ENCODE data around the gene OGT. TPM values are rescaled to one million over a fixed set of nuclear protein-coding genes. Genes with fewer than 3 reads are reported as not detected.
"Not testable (repeated sequence)": the region's sequence is repeated elsewhere in the genome, so short reads cannot be mapped to it uniquely, and the experiment has no call there.

The OGT gene
- total RNA-seq, 1 donor, result 159 TPM

GRCh38 chrX:71547339-71547738 lies 14.4 kb downstream of the OGT start:
- DNase-seq (ENCODE audit: low read depth), result no peak
- no peak for TF ChIP-seq CTCF (IDR thresholded peaks at IDR 0.05; ENCODE audit: insufficient read depth, low read depth, low read length)
- H3K4me3 ChIP-seq (ENCODE audit: low read depth, low read length), result no peak overlapping the region

DNA sequence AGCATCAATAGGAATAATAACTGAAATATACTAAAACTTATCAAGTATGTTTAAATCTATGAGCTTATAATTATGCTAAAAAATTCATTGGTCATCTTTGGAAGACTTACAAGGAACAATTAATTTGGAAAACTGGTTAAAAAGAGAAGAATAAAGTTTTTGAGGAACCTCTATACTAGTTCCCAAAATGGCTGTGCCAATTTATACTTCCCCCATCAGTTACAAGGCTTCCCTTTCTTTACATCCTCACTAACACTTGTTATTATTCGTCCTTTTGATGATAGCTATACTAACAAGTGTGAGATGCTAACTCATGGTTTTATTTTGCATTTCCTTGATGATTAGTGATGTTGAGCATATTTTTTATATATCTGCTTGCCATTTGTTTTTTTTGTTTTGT lies 17.1 kb downstream of the OGT start:
- no peak for TF ChIP-seq CTCF (IDR thresholded peaks at IDR 0.05; ENCODE audit: insufficient read depth, low read depth, low read length)
- no peak overlapping the region for H3K4me3 ChIP-seq (ENCODE audit: low read depth, low read length)

GRCh38 chrX:71550578-71550977 lies 17.7 kb downstream of the OGT start:
- DNase-seq (ENCODE audit: low read depth), result peak; percentile 15
- no peak for TF ChIP-seq CTCF (IDR thresholded peaks at IDR 0.05; ENCODE audit: insufficient read depth, low read depth, low read length)
- H3K4me3 ChIP-seq (ENCODE audit: low read depth, low read length), result no peak overlapping the region

More for the DNA sequence above, 17.1 kb downstream of the OGT start:
- DNase-seq (ENCODE audit: low read depth), result no peak

GRCh38 chrX:71556036-71556435 lies 23.1 kb downstream of the OGT start:
- DNase-seq (ENCODE audit: low read depth), result no peak
- no peak for TF ChIP-seq CTCF (IDR thresholded peaks at IDR 0.05; ENCODE audit: insufficient read depth, low read depth, low read length)
- no peak overlapping the region for H3K4me3 ChIP-seq (ENCODE audit: low read depth, low read length)

- no peak for DNase-seq (ENCODE audit: low read depth)
- no peak for TF ChIP-seq CTCF (IDR thresholded peaks at IDR 0.05; ENCODE audit: insufficient read depth, low read depth, low read length)
- H3K4me3 ChIP-seq (ENCODE audit: low read depth, low read length), result no peak overlapping the region
Measured at GRCh38 chrX:71558920-71559319, 26.0 kb downstream of the OGT start.

DNA sequence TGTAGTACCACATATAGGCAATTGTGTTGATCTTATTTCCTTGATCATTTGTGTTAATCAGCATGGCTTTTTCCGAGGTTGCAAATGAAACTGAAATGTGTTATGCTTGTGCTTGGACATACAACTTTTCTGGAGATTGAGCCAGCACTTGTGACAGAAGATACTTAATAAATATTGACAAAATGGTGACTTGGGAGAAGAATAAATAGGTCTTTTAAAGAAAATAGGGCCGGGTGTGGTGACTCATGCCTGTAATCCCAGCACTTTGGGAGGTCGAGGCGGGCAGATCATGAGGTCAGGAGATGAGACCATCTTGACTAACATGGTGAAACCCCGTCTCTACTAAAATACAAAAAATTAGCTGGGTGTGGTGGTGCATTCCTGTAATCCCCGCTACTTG lies 26.9 kb downstream of the OGT start:
- H3K4me3 ChIP-seq (ENCODE audit: low read depth, low read length); DNase-seq (ENCODE audit: low read depth): not testable (repeated sequence)

DNA sequence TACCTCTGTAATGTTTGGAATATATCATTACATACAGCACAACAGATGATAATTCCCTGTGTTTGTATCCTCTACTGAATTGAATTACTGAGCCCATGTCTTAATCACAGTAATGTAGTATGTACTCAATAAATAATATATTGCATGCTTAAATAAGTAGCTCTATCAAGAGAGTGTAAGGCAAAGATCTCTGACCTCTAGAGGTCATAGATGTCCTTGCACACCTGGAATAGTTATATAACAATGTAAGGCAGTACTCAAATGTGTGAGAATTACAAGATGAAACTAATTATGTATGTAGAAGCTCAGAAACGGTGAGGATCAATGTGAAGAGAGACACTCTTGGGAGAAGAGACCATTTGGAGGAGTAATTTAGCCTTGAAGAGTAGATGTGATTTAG lies 31.0 kb downstream of the OGT start:
- no peak for DNase-seq (ENCODE audit: low read depth)
- TF ChIP-seq CTCF (IDR thresholded peaks at IDR 0.05; ENCODE audit: insufficient read depth, low read depth, low read length), result no peak
- no peak overlapping the region for H3K4me3 ChIP-seq (ENCODE audit: low read depth, low read length)
